IPS DF 4.7 (cell line): Measurements from ENCODE around the gene PIK3R6.
A peak's percentile ranks its signal among the peaks of the same experiment; 100 is the strongest.

Source experiments
- DNase-seq: peaks from one replicate; pipeline ENCODE4 v3.0.0-alpha.2; 2013; ENCODE audit warnings: low spot score; ENCODE audit errors: extremely low read depth

Gene PIK3R6

DNA sequence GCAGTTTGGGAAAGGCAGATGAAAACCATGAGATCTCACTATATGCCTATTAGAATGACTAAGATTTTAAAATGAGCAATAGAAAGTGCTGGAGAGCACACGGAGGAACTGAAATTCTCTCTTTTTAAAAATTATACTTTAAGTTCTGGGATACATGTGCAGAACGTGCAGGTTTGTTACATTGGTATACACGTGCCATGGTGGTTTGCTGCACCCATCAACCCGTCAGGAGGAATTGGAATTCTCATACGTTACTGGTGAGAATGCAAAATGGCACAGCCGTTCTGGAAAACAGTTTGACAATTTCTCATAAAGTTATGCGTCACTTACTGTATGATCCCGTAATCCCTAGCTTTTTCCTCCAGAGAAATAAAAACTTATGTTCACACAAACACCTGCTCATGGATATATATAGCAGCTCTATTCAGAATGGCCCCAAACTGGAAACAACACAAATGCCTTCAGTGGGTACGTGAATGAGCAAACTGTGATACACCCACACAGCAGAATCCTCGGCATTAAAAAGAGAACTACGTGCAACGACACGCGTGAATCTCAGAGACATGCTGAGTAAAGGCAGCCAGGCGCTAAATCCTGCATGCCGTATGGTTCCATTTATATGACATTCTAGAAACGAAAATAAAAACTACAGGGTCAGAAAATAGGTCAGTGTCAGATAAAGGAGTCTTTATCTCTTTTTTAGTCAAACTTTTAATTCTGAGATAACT is 11.8 kb downstream of the PIK3R6 start:
- DNase-seq: no peak

DNA sequence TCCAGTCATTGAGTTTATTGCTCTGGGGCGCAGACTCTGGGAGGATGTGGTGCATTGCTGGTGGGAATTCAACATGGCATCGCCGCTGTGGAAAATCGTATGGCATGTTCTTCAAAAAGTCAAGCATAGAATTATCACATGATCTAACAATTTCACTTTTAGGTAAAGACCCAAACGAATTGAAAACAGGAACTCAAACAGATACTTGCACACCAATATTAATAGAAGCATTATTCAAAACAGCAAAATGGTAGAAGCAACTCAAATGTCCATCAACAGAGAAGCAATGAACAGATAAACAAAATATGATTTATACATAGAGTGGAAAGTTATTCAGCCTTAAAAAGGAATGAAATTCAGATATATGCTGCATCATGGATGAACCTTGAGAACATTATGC is 15.9 kb downstream of the PIK3R6 start:
- no peak for DNase-seq

DNA sequence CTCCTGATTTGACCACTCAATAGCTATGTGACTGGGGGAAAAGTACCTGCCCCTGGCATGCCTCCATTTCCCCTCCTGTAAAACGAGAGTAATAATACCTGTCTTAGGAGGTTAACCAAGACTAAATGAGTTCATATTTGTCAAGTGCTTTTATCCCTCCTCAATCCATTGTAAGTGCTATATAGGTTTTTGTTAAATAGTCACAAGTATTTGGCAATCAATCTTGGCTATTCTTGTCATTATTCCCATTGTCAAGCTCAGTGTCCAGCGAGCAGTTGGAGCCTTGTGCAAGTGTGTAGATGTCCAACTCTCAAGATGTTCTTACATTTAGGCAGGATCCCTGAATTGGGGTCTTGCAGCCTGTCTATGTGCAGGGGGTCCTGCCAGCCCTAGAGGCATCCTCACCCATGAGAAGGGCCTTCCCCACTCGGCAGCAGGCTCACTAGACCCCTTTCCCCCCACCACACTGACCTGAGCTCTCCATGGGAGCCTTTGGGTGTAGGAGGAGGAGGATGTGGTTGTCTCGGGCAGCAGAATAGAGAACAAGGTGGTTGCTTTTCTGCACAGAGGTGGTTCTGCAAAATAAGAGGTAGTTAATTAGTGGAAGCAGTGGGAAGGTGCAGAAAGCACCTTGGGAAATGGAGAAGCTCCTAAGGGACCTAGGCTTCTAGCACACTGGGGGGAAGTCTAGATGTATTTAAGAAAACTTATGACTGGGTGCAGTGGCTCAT is 18.0 kb downstream of the PIK3R6 start:
- DNase-seq: no peak

DNA sequence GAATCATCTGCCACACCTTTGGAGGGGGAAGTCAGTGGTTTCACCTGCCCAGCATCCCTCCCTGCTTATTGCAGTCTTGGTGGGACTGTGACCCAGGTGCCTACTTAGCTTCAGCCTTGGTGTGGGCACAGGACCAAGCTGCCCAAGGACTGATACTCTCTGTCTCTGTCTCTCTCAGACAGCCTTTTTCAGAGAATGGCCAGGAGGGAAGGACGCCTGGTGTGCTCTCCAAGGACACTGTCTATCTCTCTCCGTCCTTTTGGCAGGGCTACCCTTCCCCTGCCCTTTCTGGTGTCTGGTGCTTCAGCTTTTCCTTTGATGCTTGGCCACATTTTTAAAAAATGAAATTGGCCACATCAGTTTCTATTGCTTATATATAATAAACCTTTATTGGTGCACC is 19.6 kb downstream of the PIK3R6 start:
- no peak for DNase-seq

GRCh38 chr17:8846768-8847211 is 20.7 kb downstream of the PIK3R6 start:
- DNase-seq: no peak

GRCh38 chr17:8844229-8845218 is 22.9 kb downstream of the PIK3R6 start:
- no peak for DNase-seq

GRCh38 chr17:8843344-8843743 is 24.1 kb downstream of the PIK3R6 start:
- DNase-seq: no peak

DNA sequence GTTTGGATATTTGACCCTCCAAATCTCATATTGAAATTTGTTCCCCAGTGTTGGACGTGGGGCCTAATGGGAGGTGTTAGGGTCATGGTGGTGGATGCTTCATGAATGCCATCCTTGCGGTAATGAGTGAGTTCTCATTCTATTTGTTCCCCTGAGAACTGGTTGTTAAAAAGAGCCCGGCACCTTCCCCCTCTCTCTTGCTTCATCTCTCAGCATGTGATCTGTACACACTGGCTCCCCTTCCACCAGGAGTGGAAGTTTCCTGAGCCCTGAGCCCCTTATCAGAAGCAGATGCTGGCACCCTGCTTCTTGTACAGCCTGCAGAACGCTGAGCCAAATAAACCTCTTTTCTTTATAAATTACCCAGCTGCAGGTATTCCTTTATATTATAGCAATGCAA is 25.6 kb downstream of the PIK3R6 start:
- DNase-seq: no peak

- DNase-seq: no peak
Measured at GRCh38 chr17:8839410-8839935, 28.0 kb downstream of the PIK3R6 start.

GRCh38 chr17:8838551-8839095 is 28.9 kb downstream of the PIK3R6 start:
- DNase-seq: no peak

DNA sequence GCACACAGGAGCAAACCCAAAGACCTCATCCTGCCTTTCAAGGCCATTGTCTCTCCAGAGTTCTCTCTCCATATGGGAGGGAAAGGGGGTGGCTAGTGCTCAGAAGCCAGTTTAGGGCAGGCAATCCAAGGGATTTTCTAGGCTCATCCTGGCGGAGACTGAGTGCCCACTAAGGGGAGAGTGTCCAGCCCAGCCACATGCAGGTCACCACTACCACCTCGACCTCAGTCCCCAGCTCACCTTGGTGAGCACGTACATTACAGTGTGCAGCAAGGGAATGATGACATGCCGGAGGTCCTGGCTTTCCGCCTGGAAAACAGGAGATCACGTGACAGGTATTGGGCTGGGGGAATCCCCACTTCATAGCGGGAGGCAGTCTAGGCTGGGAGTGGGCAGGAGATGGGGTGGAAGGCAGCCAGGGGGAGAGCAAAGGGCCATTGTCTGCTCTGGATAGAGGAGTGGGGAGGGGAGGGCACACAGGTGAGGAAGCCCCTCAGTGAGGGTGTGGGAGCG is 29.9 kb downstream of the PIK3R6 start:
- DNase-seq: no peak

GRCh38 chr17:8836821-8837562 is 30.5 kb downstream of the PIK3R6 start:
- DNase-seq: no peak

DNA sequence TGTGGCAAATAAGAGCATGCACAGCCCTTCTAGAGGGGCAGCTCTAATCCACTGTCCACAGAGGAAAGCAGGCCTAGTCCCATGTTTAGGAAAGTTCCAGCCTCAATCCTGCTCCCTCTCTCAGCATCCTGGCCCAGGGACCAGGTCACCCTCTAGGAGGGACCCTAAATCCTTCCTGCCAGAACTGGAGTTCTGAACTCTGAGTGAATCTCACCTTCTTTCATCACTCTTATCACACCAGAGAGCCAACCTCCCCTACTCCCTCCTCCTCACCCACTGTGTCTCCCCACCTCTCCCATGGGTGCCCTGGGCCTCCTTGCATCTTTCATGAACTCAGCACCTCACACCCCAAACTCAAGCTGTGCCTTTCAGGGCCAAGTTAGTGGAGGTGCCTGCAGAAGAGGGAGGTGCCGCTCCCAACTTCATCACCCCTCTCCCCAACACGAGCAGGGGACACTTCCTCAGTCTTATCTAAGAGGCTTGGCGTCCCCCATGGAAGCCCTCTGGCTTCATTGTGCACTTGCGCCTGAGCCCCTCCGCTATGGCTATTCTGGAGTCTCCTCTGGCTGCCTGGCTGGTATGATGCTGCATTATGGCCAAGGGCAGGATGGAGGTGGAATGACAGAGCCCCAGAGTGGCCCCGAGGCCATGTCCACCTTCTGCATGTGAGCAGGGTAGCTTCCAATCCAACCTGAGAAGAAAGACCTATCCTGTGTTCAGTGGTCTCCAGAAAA is 31.7 kb downstream of the PIK3R6 start:
- DNase-seq: no peak

DNA sequence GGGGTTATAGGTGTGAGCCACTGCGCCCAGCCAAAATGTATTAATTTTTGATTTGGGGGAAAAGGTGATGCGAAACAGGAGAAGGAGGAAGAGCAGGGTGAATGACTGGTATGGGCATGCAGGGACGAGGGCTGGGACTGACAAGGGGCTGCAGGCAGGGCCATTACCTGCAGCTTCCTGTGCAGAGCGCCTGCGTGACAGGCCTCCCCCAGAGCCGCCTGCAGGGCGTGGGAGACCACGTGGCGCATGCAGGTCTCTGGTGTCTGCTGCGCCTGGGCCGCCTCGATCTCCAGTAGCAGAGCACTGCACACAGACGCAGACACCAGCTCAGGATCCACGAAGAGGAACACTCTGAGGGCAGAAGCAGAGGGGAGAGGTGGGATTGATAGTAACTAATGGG is 32.4 kb downstream of the PIK3R6 start:
- no peak for DNase-seq

DNA sequence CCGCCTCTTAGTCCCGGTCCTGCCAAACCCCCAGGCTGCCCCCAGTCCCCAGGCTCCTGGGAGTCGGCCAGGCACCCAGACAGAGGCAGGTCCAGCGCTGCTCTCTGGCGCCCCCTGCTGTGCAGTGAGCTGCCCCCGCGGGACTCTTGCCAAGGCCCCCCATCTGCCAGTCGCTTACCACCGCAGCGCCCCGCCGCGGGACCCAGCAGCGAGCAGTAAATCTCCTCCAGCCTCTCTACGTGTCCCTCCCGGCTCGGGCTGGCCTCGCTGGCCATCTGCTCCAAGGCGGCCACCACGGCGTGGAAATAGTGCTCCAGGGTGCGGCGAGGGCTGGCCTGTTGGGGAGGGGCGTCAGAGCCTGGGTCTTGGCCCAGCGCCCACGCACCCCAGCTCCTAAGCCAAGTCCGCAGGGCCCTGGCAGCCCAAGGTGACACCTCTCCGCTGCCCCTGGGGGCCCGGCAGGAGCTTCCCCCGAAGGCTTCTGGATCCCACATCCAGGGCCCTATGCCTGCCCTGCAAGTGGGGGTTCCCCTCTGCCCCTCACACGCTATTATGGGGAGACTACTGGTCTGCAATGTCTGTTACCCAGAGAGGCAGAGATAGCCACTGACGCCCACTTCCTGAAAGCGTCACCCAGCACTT is 34.6 kb downstream of the PIK3R6 start:
- peak; percentile 11 for DNase-seq

- DNase-seq: no peak
Measured at GRCh38 chr17:8831234-8831849, 36.1 kb downstream of the PIK3R6 start.

GRCh38 chr17:8830141-8830540 is 37.3 kb downstream of the PIK3R6 start:
- DNase-seq: no peak

DNA sequence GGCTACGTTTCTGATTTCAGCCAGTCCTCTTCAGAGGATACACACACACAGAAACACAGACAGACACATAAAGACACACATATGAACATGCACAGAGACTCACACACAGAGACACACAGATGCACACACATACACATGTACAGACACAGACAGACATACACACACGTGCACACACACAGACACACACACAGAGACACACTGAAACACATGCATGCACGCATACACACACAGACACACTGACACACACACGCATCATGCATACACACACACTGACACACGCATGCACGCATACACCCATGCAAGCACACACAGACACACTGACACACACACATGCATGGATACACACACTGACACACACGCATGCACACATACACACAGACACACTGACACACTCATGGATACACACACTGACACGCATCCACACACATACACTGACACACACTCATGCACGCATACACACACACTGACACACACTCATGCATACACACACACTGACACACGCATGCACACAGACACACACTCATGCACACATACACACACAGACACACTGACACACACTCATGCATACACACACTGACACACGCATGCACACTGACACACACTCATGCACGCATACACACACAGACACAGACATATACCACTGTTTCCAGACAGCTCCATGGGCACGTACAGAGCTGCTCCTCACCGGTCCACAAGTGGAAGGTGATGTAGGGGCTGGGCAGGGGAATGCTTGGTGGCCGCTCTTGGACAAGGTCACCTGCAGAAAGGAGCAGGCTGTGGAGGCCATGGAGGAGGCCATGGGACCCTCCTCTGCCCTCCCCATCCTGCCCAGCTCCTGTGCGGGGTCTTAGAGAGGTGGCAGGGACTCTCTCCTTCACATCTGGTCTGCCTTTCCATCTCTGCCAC is 38.2 kb downstream of the PIK3R6 start:
- no peak for DNase-seq
